Measurements from ENCODE around the gene KLRB1. TPM values are rescaled to one million over a fixed set of nuclear protein-coding genes. Genes with fewer than 3 reads are reported as not detected.
A peak's percentile ranks its signal among the peaks of the same experiment; 100 is the strongest.
"Not testable (repeated sequence)": the region's sequence is repeated elsewhere in the genome, so short reads cannot be mapped to it uniquely, and the experiment has no call there.

The KLRB1 gene
- 0.32 TPM in 1 of 2 replicates, not detected in the other for total RNA-seq

DNA sequence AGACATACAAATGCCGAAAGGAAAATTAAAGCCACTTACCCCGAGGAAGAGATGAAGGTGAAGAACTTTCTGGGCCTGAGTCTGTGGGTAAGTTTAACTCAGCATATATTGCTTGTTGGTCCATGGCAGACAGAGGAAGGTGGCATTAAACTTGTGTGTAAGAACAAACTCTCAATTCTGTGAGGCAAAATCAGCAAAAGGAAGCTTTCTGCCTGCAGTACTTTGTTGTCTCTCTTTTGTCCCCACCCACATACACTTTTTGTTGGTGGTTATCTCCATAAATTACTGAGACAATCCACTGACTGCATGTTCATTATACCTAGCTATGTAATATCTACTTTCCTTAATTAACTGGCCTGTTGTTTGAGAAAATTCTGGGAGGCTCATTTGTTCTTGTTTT lies at the start of gene KLRB1:
TSS of gene KLRB1 (minus strand) at position 201 of the 400 bp plus-strand sequence. CDS start at position 124, 77 bp downstream.
- Mint-ChIP-seq H3K27me3 (ENCODE audit: low read depth) (peaks cover 3% of the 10 kb centered on the region), H3K27ac (no peak within 1 kb of the TSS), H3K9me3 (peaks cover 31% of the 10 kb centered on the region), H3K4me1 (ENCODE audit: low read depth) (peaks cover 13% of the 10 kb centered on the region), H3K36me3 (ENCODE audit: low read depth) (peaks cover 27% of the 10 kb centered on the region), H3K4me3 (ENCODE audit: low read depth) (no peak within 1 kb of the TSS)
- no peak for DNase-seq (ENCODE audit: low spot score)
- intact Hi-C loops (cut with micrococcal nuclease): no loop called here

DNA sequence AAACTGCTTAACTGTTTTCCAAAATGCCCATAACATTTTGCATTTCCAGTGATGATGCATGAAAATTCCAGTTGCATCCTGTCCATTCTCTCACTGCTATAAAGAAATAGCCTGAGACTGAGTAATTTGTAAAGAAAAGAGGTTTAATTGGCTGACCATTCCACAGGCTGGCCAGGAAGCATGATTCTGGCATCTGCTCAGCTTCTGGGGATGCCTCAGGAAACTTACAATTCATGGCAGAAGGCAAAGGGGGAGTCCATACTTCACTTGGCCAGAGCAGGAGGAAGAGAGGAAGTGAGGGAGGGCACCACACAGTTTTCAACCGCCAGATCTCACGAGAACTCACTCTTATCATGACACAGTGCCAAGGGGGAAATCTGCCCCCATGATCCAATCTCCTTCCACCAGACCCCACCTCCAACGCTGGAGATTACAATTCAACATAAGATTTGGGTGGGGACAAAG lies 43.6 kb upstream of the KLRB1 start:
- H3K27ac Mint-ChIP-seq: peak overlapping the region; percentile 96
- DNase-seq (ENCODE audit: low spot score): peak; percentile 62
- intact Hi-C loops (cut with micrococcal nuclease): loop anchor here (2.0 to 5.0 kb wide), 4 partner anchors 36 to 286 kb away; partner anchors contain the start of gene CLECL1
- peaks cover 55% of the 10 kb centered on the region for H3K4me1 Mint-ChIP-seq (ENCODE audit: low read depth)
- no peaks in the 10 kb centered on the region for H3K27me3 Mint-ChIP-seq (ENCODE audit: low read depth)
- no peaks in the 10 kb centered on the region for H3K9me3 Mint-ChIP-seq
- peak overlapping the region; percentile 94 for H3K4me3 Mint-ChIP-seq (ENCODE audit: low read depth)
- H3K36me3 Mint-ChIP-seq (ENCODE audit: low read depth): peaks cover 72% of the 10 kb centered on the region

- Mint-ChIP-seq H3K27me3 (ENCODE audit: low read depth) (no peaks in the 10 kb centered on the region), H3K36me3 (ENCODE audit: low read depth) (peaks cover 68% of the 10 kb centered on the region), H3K9me3 (peaks cover 7% of the 10 kb centered on the region), H3K4me3 (ENCODE audit: low read depth) (peak overlapping the region; percentile 94), H3K4me1 (ENCODE audit: low read depth) (peaks cover 50% of the 10 kb centered on the region), H3K27ac (peak overlapping the region; percentile 96)
- no peak for DNase-seq (ENCODE audit: low spot score)
- intact Hi-C loops (cut with micrococcal nuclease): loop anchor here (1.0 to 5.0 kb wide), 5 partner anchors 19 to 285 kb away; partner anchors contain the start of genes CLEC2D and CLECL1
These were observed 42.4 kb upstream of the KLRB1 start for GRCh38 chr12:9650151-9650576.

DNA sequence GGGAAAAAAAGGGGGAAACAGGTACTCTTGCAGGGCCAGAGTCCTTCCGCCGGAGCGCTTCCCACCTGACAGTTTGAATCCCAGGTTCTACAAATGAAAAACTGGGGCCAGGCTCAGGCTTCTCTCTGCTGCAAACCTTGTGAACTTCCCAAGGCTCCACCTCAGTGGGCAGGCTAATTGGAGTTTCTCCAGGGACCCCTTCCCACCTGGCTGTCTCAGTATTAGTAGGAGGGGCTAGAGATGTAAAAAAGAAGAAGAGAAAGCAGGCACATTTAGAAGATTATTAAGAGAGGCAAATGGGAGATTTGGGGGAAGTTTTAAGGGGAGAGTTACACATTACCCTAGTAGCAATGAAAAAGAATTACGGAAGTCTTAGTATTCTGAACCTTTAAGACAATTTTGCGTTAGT lies 41.8 kb upstream of the KLRB1 start:
- Mint-ChIP-seq H3K36me3 (ENCODE audit: low read depth) (peaks cover 68% of the 10 kb centered on the region), H3K4me1 (ENCODE audit: low read depth) (peaks cover 49% of the 10 kb centered on the region)
- DNase-seq (ENCODE audit: low spot score): no peak

GRCh38 chr12:9648701-9649531 lies 41.2 kb upstream of the KLRB1 start:
- H3K36me3 Mint-ChIP-seq (ENCODE audit: low read depth): peaks cover 62% of the 10 kb centered on the region
- H3K27ac Mint-ChIP-seq: peak overlapping the region; percentile 96
- H3K4me1 Mint-ChIP-seq (ENCODE audit: low read depth): peaks cover 47% of the 10 kb centered on the region
- peaks cover 14% of the 10 kb centered on the region for H3K9me3 Mint-ChIP-seq
- H3K4me3 Mint-ChIP-seq (ENCODE audit: low read depth): peak overlapping the region; percentile 94
- intact Hi-C loops (cut with micrococcal nuclease): loop anchor here (1.0 to 2.0 kb wide), 3 partner anchors 111 to 220 kb away; partner anchors contain the start of genes CD69 and CLEC2B
- no peak for DNase-seq (ENCODE audit: low spot score)
- H3K27me3 Mint-ChIP-seq (ENCODE audit: low read depth): no peaks in the 10 kb centered on the region

More for the DNA sequence above, 41.8 kb upstream of the KLRB1 start:
- H3K4me3 Mint-ChIP-seq (ENCODE audit: low read depth): peak overlapping the region; percentile 94
- intact Hi-C loops (cut with micrococcal nuclease): loop anchor here (2.0 kb wide), 1 partner anchor 219 kb away; the partner anchor contains the start of gene CLEC2B
- H3K27ac Mint-ChIP-seq: peak overlapping the region; percentile 96
- H3K9me3 Mint-ChIP-seq: peaks cover 14% of the 10 kb centered on the region
- no peaks in the 10 kb centered on the region for H3K27me3 Mint-ChIP-seq (ENCODE audit: low read depth)

DNA sequence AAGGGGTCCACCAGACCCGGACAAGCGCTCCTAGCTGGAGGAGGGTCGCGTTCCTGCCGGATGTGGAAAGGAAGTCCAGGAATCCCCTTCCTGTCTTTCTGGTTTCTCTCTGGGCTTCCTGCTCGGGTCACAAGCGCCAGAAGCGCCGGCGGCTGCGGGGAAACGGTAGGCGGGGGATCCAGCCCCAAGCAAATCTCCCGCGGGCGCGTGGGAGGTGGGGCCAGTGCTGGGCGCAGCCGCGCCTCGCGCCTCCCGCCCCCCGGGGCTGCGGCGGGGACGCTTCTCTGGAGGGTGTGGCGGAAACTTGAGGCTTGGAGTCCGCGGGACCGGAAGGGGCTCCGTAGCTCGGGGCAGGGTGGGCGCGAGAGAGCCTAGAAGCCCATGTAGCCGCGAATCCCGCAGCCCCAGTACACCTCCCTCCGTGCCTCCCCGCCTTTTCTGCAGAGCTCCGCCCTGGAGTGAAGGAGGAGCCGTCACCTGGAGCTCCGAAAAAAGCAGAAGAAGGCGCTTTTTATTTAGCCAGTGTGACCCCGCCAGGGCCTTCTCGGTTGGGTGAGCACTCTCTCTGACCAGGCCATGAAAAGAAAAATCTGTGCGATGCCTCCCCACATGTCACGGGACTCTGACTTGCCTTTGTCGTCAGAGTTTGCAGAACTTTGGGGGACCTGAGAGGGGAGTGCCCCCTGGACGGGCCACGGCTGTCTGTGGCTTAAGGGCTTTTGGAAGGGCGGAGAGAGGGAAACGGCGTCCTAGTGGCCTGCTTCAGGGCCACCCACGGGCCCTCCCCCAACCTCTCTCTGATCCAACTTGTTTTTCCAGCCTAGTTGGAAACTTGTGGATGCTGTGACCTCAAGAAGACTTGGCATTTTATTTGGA lies 40.3 kb upstream of the KLRB1 start:
- peak overlapping the region; percentile 94 for H3K4me3 Mint-ChIP-seq (ENCODE audit: low read depth)
- DNase-seq (ENCODE audit: low spot score): peak; percentile 95
- H3K4me1 Mint-ChIP-seq (ENCODE audit: low read depth): peaks cover 46% of the 10 kb centered on the region
- intact Hi-C loops (cut with micrococcal nuclease): loop anchor here (1.0 to 2.0 kb wide), 3 partner anchors 112 to 221 kb away; partner anchors contain the start of genes CD69 and CLEC2B
- peaks cover 17% of the 10 kb centered on the region for H3K9me3 Mint-ChIP-seq
- H3K27me3 Mint-ChIP-seq (ENCODE audit: low read depth): no peaks in the 10 kb centered on the region
- peaks cover 56% of the 10 kb centered on the region for H3K36me3 Mint-ChIP-seq (ENCODE audit: low read depth)
- H3K27ac Mint-ChIP-seq: peak overlapping the region; percentile 96

- Mint-ChIP-seq H3K36me3 (ENCODE audit: low read depth) (peaks cover 56% of the 10 kb centered on the region), H3K27me3 (ENCODE audit: low read depth) (no peaks in the 10 kb centered on the region), H3K27ac (peak overlapping the region; percentile 96), H3K4me3 (ENCODE audit: low read depth) (peak overlapping the region; percentile 94), H3K9me3 (peaks cover 17% of the 10 kb centered on the region), H3K4me1 (ENCODE audit: low read depth) (peaks cover 50% of the 10 kb centered on the region)
- no peak for DNase-seq (ENCODE audit: low spot score)
- intact Hi-C loops (cut with micrococcal nuclease): no loop called here
These were observed 39.4 kb upstream of the KLRB1 start for GRCh38 chr12:9646794-9647781.

- intact Hi-C loops (cut with micrococcal nuclease); H3K27me3 Mint-ChIP-seq (ENCODE audit: low read depth); DNase-seq (ENCODE audit: low spot score): not testable (repeated sequence)
- peak overlapping the region; percentile 30 for H3K4me3 Mint-ChIP-seq (ENCODE audit: low read depth)
- peaks cover 52% of the 10 kb centered on the region for H3K36me3 Mint-ChIP-seq (ENCODE audit: low read depth)
- H3K9me3 Mint-ChIP-seq: peaks cover 32% of the 10 kb centered on the region
- peak overlapping the region; percentile 78 for H3K27ac Mint-ChIP-seq
- H3K4me1 Mint-ChIP-seq (ENCODE audit: low read depth): peaks cover 42% of the 10 kb centered on the region
These were observed 37.4 kb upstream of the KLRB1 start for GRCh38 chr12:9644985-9645551.

- Mint-ChIP-seq H3K27me3 (ENCODE audit: low read depth) (no peaks in the 10 kb centered on the region), H3K4me1 (ENCODE audit: low read depth) (peaks cover 47% of the 10 kb centered on the region), H3K27ac (peak overlapping the region; percentile 73), H3K36me3 (ENCODE audit: low read depth) (peaks cover 45% of the 10 kb centered on the region), H3K4me3 (ENCODE audit: low read depth) (no peak overlapping the region), H3K9me3 (peaks cover 39% of the 10 kb centered on the region)
- intact Hi-C loops (cut with micrococcal nuclease): no loop called here
- DNase-seq (ENCODE audit: low spot score): no peak
These were observed 35.5 kb upstream of the KLRB1 start for GRCh38 chr12:9643266-9643660.

DNA sequence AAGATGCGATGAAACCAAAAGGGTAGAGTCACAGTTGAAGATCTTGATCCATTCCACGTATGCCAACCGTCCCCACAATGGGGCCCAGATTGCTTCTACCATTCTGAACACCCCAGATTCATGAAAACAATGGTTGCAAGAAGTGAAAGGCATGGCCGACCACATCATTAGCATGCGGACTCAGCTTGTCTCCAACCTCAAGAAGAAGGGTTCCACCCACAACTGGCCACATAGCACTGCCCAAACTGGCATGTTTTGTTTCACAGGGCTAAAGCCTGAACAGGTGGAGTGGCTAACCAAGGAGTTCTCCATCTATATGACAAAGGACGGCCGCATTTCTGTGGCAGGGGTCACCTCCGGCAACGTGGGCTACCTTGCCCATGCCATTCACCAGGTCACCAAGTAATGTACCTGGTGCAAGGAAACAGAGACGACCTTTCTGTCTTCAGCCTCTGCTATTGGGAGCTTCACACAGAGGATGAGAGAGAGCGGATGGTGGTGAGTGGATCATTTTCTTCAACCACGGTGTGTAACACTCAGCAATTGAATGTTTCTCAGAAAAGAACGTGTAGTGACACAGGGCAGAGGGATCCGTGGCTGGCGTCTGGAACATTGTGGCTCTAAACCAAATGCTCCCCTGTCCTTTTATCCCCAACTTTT lies 35.0 kb upstream of the KLRB1 start:
- DNase-seq (ENCODE audit: low spot score): no peak
- H3K27ac Mint-ChIP-seq: peak overlapping the region; percentile 73
- H3K9me3 Mint-ChIP-seq: peaks cover 39% of the 10 kb centered on the region
- H3K4me1 Mint-ChIP-seq (ENCODE audit: low read depth): peaks cover 48% of the 10 kb centered on the region
- H3K36me3 Mint-ChIP-seq (ENCODE audit: low read depth): peaks cover 42% of the 10 kb centered on the region
- intact Hi-C loops (cut with micrococcal nuclease): no loop called here
- no peaks in the 10 kb centered on the region for H3K27me3 Mint-ChIP-seq (ENCODE audit: low read depth)
- no peak overlapping the region for H3K4me3 Mint-ChIP-seq (ENCODE audit: low read depth)

DNA sequence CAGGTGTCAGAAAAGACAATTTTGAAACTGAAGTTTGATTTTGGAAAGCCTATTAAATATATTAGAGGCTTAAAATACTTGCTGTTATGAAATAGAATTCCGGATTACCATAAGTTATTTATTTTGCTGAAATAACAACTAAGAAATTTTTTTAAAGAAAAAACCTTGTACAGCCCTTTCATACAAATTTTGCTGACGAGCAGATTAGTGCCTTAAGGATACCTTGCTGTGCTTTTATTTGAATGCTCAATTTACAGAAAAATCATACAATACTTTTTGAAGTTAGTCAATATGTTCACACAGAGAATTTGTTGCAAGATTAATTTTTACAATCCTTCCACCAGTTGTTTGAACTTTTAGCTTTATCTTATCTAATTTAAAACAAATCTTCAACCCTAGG lies 32.3 kb upstream of the KLRB1 start:
- H3K9me3 Mint-ChIP-seq: peaks cover 36% of the 10 kb centered on the region
- H3K27me3 Mint-ChIP-seq (ENCODE audit: low read depth): no peaks in the 10 kb centered on the region
- H3K4me3 Mint-ChIP-seq (ENCODE audit: low read depth): no peak overlapping the region
- peaks cover 48% of the 10 kb centered on the region for H3K4me1 Mint-ChIP-seq (ENCODE audit: low read depth)
- H3K36me3 Mint-ChIP-seq (ENCODE audit: low read depth): peaks cover 46% of the 10 kb centered on the region
- no peak for DNase-seq (ENCODE audit: low spot score)
- intact Hi-C loops (cut with micrococcal nuclease): no loop called here
- no peak overlapping the region for H3K27ac Mint-ChIP-seq
